Panc1 (cell line): ENCODE measurements around the gene CDADC1.

Source experiments
- CTCF ChIP-seq: fragments of 450-650 bp; IDR thresholded peaks from 2 replicates; pipeline ENCODE4 v1.5.1; 2017; ENCODE audit warnings: mild to moderate bottlenecking
- POLR2AphosphoS5 ChIP-seq: IDR thresholded peaks from 2 replicates; pipeline ENCODE4 v1.6.1; 2012; ENCODE audit warnings: mild to moderate bottlenecking, low read depth, low read length, moderate library complexity
- TCF7L2 ChIP-seq: IDR thresholded peaks from 2 replicates; pipeline ENCODE4 v1.6.1; 2011; ENCODE audit warnings: mild to moderate bottlenecking, low read depth, low read length, inconsistent platforms

- TF ChIP-seq CTCF (no peak), POLR2AphosphoS5 (no peak), TCF7L2 (no peak)
These were observed 78.6 kb downstream of the CDADC1 start for GRCh38 chr13:49326222-49326917.
